Epithelial cell of esophagus (primary cell): Measurements from ENCODE around the gene BCL2.

Experiments used
- DNase-seq: peaks from one replicate; pipeline ENCODE4 v3.0.0; 2010; ENCODE audit warnings: low read depth
- H3K4me3 ChIP-seq: 2 replicates; pipeline ENCODE4 v1.5.1; 2011; ENCODE audit warnings: mild to moderate bottlenecking, low read length, control low read depth
- TF ChIP-seq, protein P1 (sequence below): IDR thresholded peaks from 2 replicates; pipeline ENCODE4 v1.5.1; 2011; ENCODE audit warnings: low read depth, mild to moderate bottlenecking, low read length, control low read depth, inconsistent platforms; ENCODE audit not compliant: insufficient read depth; ENCODE audit errors: missing control alignments

Gene BCL2

DNA sequence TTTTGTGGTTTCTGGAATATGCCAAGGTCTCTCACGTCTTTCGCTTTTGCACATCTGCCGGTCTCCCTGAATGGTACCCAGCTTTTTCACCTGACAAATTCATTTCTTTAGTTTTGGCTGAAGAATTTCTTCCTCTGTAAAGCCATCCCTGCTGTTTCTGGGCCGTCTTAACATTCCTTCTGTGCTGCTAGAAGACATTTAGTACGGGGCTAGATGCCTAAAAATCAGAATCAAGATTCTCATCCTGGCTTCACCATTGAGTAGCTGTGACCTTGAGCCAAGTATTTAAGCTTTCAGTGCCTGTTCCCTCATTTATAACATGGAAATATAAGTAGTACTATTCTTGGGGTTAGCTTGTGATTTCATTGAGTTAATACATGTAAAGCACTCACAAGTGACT lies 6.4 kb upstream of the BCL2 start:
- DNase-seq = no peak
- no peak overlapping the region for H3K4me3 ChIP-seq
- TF ChIP-seq, protein P1, sequence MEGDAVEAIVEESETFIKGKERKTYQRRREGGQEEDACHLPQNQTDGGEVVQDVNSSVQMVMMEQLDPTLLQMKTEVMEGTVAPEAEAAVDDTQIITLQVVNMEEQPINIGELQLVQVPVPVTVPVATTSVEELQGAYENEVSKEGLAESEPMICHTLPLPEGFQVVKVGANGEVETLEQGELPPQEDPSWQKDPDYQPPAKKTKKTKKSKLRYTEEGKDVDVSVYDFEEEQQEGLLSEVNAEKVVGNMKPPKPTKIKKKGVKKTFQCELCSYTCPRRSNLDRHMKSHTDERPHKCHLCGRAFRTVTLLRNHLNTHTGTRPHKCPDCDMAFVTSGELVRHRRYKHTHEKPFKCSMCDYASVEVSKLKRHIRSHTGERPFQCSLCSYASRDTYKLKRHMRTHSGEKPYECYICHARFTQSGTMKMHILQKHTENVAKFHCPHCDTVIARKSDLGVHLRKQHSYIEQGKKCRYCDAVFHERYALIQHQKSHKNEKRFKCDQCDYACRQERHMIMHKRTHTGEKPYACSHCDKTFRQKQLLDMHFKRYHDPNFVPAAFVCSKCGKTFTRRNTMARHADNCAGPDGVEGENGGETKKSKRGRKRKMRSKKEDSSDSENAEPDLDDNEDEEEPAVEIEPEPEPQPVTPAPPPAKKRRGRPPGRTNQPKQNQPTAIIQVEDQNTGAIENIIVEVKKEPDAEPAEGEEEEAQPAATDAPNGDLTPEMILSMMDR = no peak

DNA sequence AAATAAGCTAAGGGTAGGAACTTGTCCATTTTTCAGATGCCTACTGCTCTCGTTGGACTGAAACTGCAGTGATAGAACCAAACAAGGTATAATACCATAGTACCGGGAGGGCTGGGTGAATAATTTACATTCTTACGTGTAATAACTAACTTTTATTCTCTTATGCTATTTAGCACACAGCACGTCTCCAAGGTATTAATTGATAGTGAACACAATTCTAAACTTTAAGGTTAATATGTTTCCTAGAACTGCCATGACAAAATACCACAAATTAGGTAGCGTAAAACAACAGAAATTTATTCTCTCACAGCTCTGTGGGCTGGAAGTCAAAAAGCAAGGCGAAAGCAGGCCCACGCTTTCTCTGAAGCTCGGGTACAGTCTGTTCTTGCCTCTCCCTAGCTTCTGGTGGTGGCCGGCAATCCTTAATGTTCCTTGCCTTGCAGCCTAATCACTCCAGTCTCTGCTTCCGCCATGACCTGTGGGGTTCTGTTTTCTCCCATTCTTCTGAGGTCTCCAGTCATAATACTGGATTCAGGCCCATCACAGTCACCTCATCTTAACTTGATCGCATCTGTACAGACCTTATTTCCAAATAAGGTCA lies 5.6 kb upstream of the BCL2 start:
- no peak overlapping the region for H3K4me3 ChIP-seq
- DNase-seq = no peak
- TF ChIP-seq, protein P1 = no peak

DNA sequence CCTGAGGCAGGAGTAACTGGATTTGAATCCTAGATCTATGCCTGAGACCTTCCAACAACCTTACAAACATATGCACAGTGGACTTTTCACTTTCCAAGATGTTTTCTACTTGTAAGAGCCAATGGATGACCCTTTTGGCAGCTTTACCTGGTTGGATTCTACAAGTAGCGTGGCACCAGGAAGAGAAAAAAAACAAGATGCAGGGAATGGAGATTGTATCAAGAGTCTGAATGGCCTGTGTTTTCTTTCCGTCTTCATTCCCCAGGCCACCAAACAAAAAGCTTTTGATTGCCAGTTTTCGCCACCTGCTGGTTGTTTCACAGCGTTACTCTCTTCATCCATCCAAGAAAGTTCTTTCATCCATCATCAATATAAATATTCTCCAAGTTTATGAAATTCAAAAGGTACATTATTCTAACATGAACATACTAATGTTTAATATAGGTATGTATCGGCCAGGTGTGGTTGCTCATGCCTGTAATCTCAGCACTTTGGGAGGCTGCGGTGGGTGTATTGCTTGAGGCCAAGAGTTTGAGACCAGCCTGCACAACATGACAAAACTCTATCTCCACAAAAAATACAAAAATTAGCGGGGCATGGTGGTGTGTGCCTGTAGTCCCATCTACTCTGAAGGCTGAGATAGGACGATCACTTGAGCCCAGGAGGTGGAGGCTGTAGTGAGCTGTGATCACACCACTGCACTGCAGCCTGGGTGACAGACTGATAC lies 3.5 kb upstream of the BCL2 start:
- no peak overlapping the region for H3K4me3 ChIP-seq
- peak; percentile 67 for DNase-seq
- TF ChIP-seq, protein P1 = peak; percentile 83

DNA sequence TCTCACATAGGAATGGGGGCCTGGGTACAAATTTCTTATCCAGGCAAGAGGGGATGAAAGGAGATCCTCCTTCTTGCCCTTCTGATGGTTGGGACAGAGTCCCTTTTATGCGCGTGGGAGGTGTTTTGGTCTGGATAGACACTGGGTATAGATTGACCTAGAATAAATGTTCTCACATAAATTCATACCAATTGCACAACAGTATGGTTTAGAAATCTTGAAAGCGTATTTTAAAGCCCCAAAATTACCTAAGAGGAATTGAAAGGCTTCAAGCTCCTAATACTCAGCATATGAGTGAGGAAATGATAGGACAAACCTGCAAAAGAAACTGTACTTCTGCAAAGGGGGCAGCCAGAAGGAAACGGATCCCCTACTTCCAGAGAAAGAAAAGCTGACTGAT lies 2.6 kb upstream of the BCL2 start:
- no peak for DNase-seq
- H3K4me3 ChIP-seq = no peak overlapping the region
- TF ChIP-seq, protein P1 = no peak

DNA sequence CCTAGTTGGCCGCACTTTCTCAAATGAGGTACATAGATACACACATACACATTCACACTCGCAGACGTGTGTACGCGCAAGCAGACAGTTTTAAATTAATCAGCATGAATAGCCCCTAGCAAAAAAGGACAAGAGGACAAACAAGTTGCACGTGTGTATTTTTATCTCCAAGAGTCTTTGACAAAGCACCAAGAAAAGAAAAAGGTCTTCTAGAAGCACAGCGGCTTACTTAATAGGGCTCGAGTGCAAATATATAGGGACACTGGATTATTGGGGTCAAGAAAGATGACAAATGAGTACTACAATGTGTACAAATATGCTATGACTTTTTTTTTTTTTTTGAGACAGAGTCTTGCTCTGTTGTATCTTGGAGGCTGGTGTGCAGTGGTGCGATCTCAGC lies 1.7 kb upstream of the BCL2 start:
- H3K4me3 ChIP-seq = peak overlapping the region; percentile 52
- TF ChIP-seq, protein P1 = no peak
- DNase-seq = no peak

DNA sequence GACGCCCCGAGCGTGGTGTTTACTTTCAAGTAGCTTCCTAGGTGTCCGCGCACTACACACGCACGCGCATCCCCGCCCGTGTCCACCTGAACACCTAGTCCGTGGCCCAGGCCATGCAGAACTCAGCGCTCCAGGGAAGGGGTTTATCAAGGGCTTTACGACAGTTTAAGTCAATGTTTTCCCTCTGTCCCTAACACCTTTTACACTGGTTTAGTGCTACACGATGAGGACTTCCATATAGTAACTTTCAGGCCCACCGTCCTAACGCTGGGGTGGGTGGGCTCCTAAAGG lies 1.4 kb upstream of the BCL2 start:
- DNase-seq = no peak
- H3K4me3 ChIP-seq = peak overlapping the region; percentile 52
- TF ChIP-seq, protein P1 = no peak

DNA sequence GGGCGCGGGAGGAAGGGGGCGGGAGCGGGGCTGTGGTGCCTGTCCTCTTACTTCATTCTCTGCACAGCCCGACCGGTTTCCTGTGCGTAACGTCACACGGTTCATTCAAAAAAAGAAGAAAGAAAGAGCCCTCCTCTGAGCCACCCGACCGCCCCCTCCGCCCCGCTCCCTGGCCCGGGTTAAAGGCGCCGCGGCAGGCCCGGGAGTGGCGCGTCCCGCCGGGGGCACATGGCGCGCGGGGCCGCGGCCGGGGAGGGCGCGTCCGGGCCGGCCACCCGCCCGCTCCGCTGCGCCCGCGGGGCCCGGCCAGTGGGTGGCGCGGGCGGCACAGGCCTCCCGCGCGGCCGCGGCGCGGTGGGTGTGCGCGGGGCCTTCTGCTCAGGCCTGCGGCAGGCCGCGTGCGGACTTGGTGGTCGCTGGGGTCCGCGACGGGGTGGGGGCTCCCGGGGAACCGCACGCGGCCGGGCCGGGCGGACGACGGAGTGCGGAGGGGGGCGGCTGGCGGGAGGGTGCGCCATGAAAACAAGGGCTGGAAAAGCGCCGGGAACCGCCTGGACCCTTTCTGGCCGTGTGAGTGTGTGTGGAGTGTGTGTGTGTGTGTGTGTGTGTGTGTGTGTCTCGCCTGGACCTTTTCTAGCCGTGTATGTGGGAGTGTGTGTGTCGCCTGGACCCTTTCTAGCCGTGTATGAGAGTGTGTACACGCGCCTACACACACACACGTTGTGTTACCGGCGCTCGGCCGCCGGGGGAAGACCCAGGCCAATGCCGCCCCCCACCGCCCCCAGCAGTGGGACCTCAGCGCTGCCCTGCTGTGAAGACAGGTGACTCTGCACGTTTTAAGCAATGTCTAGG lies 780 bp upstream of the BCL2 start:
- peak; percentile 81 for DNase-seq
- TF ChIP-seq, protein P1 = no peak

More for the DNA sequence above, 780 bp upstream of the BCL2 start:
- peak overlapping the region; percentile 52 for H3K4me3 ChIP-seq
